H1 (cell line): ENCODE measurements around the gene NTRK1. TPM values are rescaled to one million over a fixed set of nuclear protein-coding genes. Genes with fewer than 3 reads are reported as not detected.

Source experiments
- CTCF ChIA-PET: fragments of 300-600 bp; sonication (Branson Sonifier 250); formaldehyde crosslinking; loops from one replicate; lab custom pipeline; 2021; ENCODE audit not compliant: partially characterized antibody; lab: Charles Lee
- POLR2A ChIA-PET: fragments of 300-600 bp; sonication (Branson Sonifier 250); formaldehyde crosslinking; loops from one replicate; lab custom pipeline; 2021; ENCODE audit warnings: inconsistent platforms; ENCODE audit not compliant: partially characterized antibody; lab: Charles Lee
- DNase-seq, 2 experiments: peaks; one replicate each; pipeline versions ENCODE4 v3.0.0 to v3.0.0-alpha.2; 2010 to 2022; ENCODE audit warnings: low spot score in 2 of 2, low read depth in 1 of 2, mixed read lengths in 1 of 2
- FAIRE-seq: peaks from 2 replicates; lab custom pipeline; 2011; peaks lifted over from hg19 to GRCh38; lab: Jason Lieb, UNC
- H2AFZ ChIP-seq: 2 replicates; pipeline ENCODE4 v1.8.1; 2012; ENCODE audit warnings: low read length, inconsistent platforms
- H2AK5ac ChIP-seq: 2 replicates; pipeline ENCODE4 v1.6.1; 2013; ENCODE audit warnings: low read depth, low read length
- H2BK120ac ChIP-seq: replicated peaks from 2 replicates; pipeline ENCODE3; 2013; ENCODE audit warnings: low read depth, low read length, inconsistent platforms
- H2BK12ac ChIP-seq: 2 replicates; pipeline ENCODE4 v1.6.1; 2013; ENCODE audit warnings: low read depth, low read length
- H2BK15ac ChIP-seq: 2 replicates; pipeline ENCODE4 v1.6.1; 2013; ENCODE audit warnings: low read length
- H2BK20ac ChIP-seq: 2 replicates; pipeline ENCODE4 v1.6.1; 2013; ENCODE audit warnings: low read length
- H2BK5ac ChIP-seq: 2 replicates; pipeline ENCODE4 v1.6.1; 2013; ENCODE audit warnings: low read depth, low read length
- H3K14ac ChIP-seq: 2 replicates; pipeline ENCODE4 v1.6.1; 2013; ENCODE audit warnings: inconsistent platforms; ENCODE audit not compliant: insufficient read length
- H3K18ac ChIP-seq: 2 replicates; pipeline ENCODE4 v1.6.1; 2013; ENCODE audit warnings: low read length; ENCODE audit errors: extremely low read depth
- H3K23ac ChIP-seq: 2 replicates; pipeline ENCODE4 v1.6.1; 2013; ENCODE audit warnings: inconsistent platforms; ENCODE audit not compliant: insufficient read length
- H3K23me2 ChIP-seq: 2 replicates; pipeline ENCODE4 v1.6.1; 2013; ENCODE audit warnings: low read depth, low read length
- H3K27ac ChIP-seq: 2 replicates; pipeline ENCODE4 v1.6.1; 2011; ENCODE audit warnings: low read depth, low read length, inconsistent platforms
- H3K27me3 ChIP-seq, 4 experiments: replicated peaks in 1 of 4; 1 replicate in 1 of 4; 2 replicates in 3 of 4; pipeline versions ENCODE4 v1.6.1 to v1.8.1; 2011 to 2013; ENCODE audit warnings: low read length in 3 of 4, mild to moderate bottlenecking in 3 of 4, inconsistent platforms in 2 of 4, mixed read lengths in 2 of 4, moderate library complexity in 1 of 4; ENCODE audit not compliant: control insufficient read depth in 3 of 4, insufficient read depth in 3 of 4; ENCODE audit errors: extremely low read depth in 1 of 4
- H3K36me3 ChIP-seq, 4 experiments: 2 replicates each; pipeline versions ENCODE4 v1.6.1 to v1.8.1; 2011 to 2013; ENCODE audit warnings: mild to moderate bottlenecking in 4 of 4, low read length in 3 of 4, moderate library complexity in 2 of 4, control low read depth in 1 of 4, inconsistent platforms in 1 of 4; ENCODE audit not compliant: insufficient read depth in 4 of 4, control insufficient read depth in 2 of 4
- H3K4ac ChIP-seq: replicated peaks from 2 replicates; pipeline ENCODE3; 2013; ENCODE audit warnings: low read length, low read depth, mixed read lengths, inconsistent platforms; ENCODE audit not compliant: insufficient read length
- H3K4me1 ChIP-seq, 4 experiments: replicated peaks in 1 of 4; 1 replicate in 1 of 4; 2 replicates in 3 of 4; pipeline versions ENCODE4 v1.6.1 to v1.8.1; 2011 to 2013; ENCODE audit warnings: low read length in 3 of 4, inconsistent platforms in 2 of 4, mixed read lengths in 1 of 4; ENCODE audit not compliant: insufficient read depth in 4 of 4, control insufficient read depth in 3 of 4
- H3K4me2 ChIP-seq, 2 experiments: 2 replicates each; pipeline versions ENCODE4 v1.6.1 to v1.8.1; 2011 to 2013; ENCODE audit warnings: low read depth in 2 of 2, low read length in 2 of 2, control low read depth in 1 of 2, inconsistent platforms in 1 of 2, mild to moderate bottlenecking in 1 of 2; ENCODE audit not compliant: insufficient read depth in 1 of 2
- H3K4me3 ChIP-seq, 4 experiments: fragments of 200-600, 300-600 bp in 1 of 4; sonication (generic), shearing (Covaris generic), sonication (Bioruptor Twin) in 1 of 4; 2 replicates each; pipeline versions ENCODE4 v1.5.1 to v1.8.1; 2011 to 2016; ENCODE audit warnings: low read length in 4 of 4, low read depth in 3 of 4, control low read depth in 2 of 4, inconsistent platforms in 2 of 4, mild to moderate bottlenecking in 2 of 4, mixed read lengths in 1 of 4, moderate library complexity in 1 of 4; ENCODE audit not compliant: insufficient read depth in 2 of 4; ENCODE audit errors: extremely low read depth in 1 of 4
- H3K56ac ChIP-seq: replicated peaks from 2 replicates; pipeline ENCODE3; 2013; ENCODE audit warnings: low read depth, mild to moderate bottlenecking, mixed read lengths, low read length, inconsistent platforms; ENCODE audit not compliant: insufficient read length
- H3K79me1 ChIP-seq: 2 replicates; pipeline ENCODE4 v1.6.1; 2013; ENCODE audit warnings: low read depth, low read length, control low read depth
- H3K79me2 ChIP-seq, 2 experiments: 2 replicates each; pipeline versions ENCODE4 v1.6.1 to v1.8.1; 2012 to 2013; ENCODE audit warnings: low read length in 2 of 2, mild to moderate bottlenecking in 2 of 2, inconsistent platforms in 1 of 2; ENCODE audit not compliant: insufficient read depth in 2 of 2, control insufficient read depth in 1 of 2
- H3K9ac ChIP-seq, 4 experiments: replicated peaks in 1 of 4; 1 replicate in 1 of 4; 2 replicates in 3 of 4; pipeline versions ENCODE4 v1.6.1 to v1.8.1; 2011 to 2013; ENCODE audit warnings: low read depth in 3 of 4, low read length in 3 of 4, control low read depth in 2 of 4, mild to moderate bottlenecking in 2 of 4, moderate library complexity in 2 of 4, inconsistent platforms in 1 of 4; ENCODE audit errors: extremely low read depth in 1 of 4
- H3K9me3 ChIP-seq, 2 experiments: 2 replicates each; pipeline versions ENCODE4 v1.6.1 to v1.8.1; 2012 to 2013; ENCODE audit warnings: mild to moderate bottlenecking in 2 of 2, moderate library complexity in 2 of 2, control low read depth in 1 of 2, inconsistent platforms in 1 of 2, low read depth in 1 of 2, low read length in 1 of 2, mixed read lengths in 1 of 2; ENCODE audit not compliant: insufficient read depth in 2 of 2
- H4K20me1 ChIP-seq, 2 experiments: replicated peaks in 1 of 2; 2 replicates each; pipeline versions ENCODE3 to v1.8.1; 2011 to 2013; ENCODE audit warnings: inconsistent platforms in 2 of 2, low read length in 2 of 2, mild to moderate bottlenecking in 1 of 2; ENCODE audit not compliant: insufficient read depth in 2 of 2, control insufficient read depth in 1 of 2
- H4K5ac ChIP-seq: 2 replicates; pipeline ENCODE4 v1.6.1; 2013; ENCODE audit warnings: low read length, low read depth, mixed read lengths, inconsistent platforms; ENCODE audit not compliant: insufficient read length
- H4K8ac ChIP-seq: 2 replicates; pipeline ENCODE4 v1.8.0; 2013; ENCODE audit warnings: mild to moderate bottlenecking, moderate library complexity, low read length, inconsistent platforms; ENCODE audit not compliant: insufficient read depth; ENCODE audit errors: extremely low read depth
- H4K91ac ChIP-seq: replicated peaks from 2 replicates; pipeline ENCODE3; 2013; ENCODE audit warnings: low read length, mixed read lengths, inconsistent platforms; ENCODE audit not compliant: insufficient read length
- RNF2 ChIP-seq: fragments of 200-900, 300-1000 bp; sonication (generic); IDR thresholded peaks from 2 replicates; pipeline ENCODE4 v1.7.1; 2016; ENCODE audit warnings: borderline replicate concordance, low read depth, mild to moderate bottlenecking, antibody characterized with exemption, low read length; ENCODE audit not compliant: poor library complexity, severe bottlenecking; ENCODE audit errors: missing control alignments
- SP4 ChIP-seq: IDR thresholded peaks from 2 replicates; pipeline ENCODE4 v1.6.1; 2012; ENCODE audit warnings: low read length, inconsistent platforms
- WGBS, 2 experiments: shearing (Covaris generic) in 1 of 2; methylation state at CpG; one replicate each; pipeline versions ENCODE4 v1.1.6 to v1.1.7; 2013 to 2015; ENCODE audit warnings: low lambda C conversion rate in 2 of 2, mixed read lengths in 2 of 2, inconsistent platforms in 1 of 2, low coverage in 1 of 2, missing lambda C conversion rate in 1 of 2; ENCODE audit not compliant: insufficient replicate concordance in 2 of 2, insufficient coverage in 1 of 2, insufficient read length in 1 of 2; ENCODE audit errors: extremely low coverage in 1 of 2, missing lambda C conversion rate in 1 of 2; 5-methylcytosine and 5-hydroxymethylcytosine counted together
- polyA plus RNA-seq, 7 experiments: library from polyadenylated mRNA; depleted of rRNA in 3 of 7; stranded (reverse) in 5 of 7; unstranded in 2 of 7; fragments of >200 nt in 5 of 7; fragments of 200-250 nt in 2 of 7; gene quantifications; 1 replicate in 5 of 7; 2 replicates in 1 of 7; 4 replicates in 1 of 7; pipeline versions ENCODE4 v1.2.1 to v1.2.3, GENCODE V29; 2011 to 2013; ENCODE audit warnings: missing spikeins in 2 of 7, mixed read lengths in 2 of 7
- total RNA-seq: library from RNA; stranded (reverse); fragmentation: NEBNext Ultra II Directional; extraction: Animal tissue kit (Norgen Biotek cat#: 25700); gene quantifications from 2 replicates; pipeline ENCODE4 v1.2.1, GENCODE V29; 2021

NTRK1 gene
- total and polyA plus RNA-seq, 2 of the 8 experiments (the other 6 are each of a cell fraction or from before 2014, with no cell fraction given), result 0.12 to 0.24 TPM

DNA sequence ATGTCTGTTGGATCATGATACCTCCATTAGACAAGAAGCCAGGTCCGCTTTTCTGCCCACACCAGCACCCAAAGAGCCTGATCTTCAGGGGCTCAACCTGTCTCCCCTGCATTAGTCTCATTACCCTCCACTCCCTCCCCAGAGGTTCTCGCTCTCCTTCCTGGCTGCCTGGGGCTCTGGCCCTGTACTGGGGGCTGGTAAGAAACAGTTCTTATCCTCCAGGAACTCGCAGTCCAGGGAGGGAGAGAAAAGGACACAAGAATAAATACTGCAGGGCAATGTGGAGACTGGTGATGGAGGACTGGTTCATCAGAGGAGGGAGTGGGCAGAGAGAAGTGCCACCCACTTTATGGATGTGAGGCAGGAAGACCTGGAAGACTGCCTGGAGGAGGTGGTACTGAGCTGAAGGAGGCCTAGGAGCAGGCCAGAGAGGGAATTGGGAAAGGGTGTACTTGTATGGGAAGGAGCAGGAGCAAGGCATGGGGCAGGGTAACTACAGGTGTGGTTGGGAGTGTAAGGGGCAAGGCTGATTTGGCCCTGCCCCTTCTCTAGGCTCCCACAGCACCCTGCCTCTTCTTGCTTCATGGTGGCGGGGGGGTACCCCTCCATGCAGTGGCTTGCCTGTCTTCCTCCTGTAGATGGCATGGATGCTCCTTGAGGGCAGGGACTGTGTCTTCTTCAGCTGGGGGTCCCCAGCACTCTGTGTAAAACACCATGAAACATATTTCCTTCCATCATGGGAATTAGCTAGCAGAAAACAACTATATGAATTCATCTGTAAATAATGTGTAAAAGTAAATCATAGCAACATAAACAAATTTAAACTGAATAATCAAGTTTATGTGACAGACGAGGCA, 64.7 kb downstream of the NTRK1 start:
- Histone ChIP-seq H2BK12ac (no peak overlapping the region), H3K23ac (no peak overlapping the region), H4K8ac (no peak overlapping the region), H3K27me3 (peaks cover 71 to 92% (median 88%) of the 10 kb centered on the region in 4 experiments), H4K5ac (no peak overlapping the region), H2AK5ac (no peak overlapping the region; the same call in 1 of the 2 replicates), H3K27ac (no peak overlapping the region), H3K79me1 (no peaks in the 10 kb centered on the region), H4K91ac (no peak overlapping the region), H3K79me2 (no peaks in the 10 kb centered on the region), H3K18ac (no peak overlapping the region), H3K14ac (no peak overlapping the region), H3K4me1 (peaks cover 3 to 23% (median 10%) of the 10 kb centered on the region in 4 experiments; a peak in 6 of 7 replicates), H3K56ac (no peak overlapping the region), H3K4me3 (no peak overlapping the region), H3K9ac (no peak overlapping the region), H2BK120ac (no peak overlapping the region), H2BK15ac (peak overlapping the region; percentile 81; the same call in 1 of the 2 replicates), H3K4ac (no peak overlapping the region), H2AFZ (no peak overlapping the region), H2BK5ac (0 out of 2 replicates have a peak overlapping the region, but pooled peaks have one; percentile 16), H3K4me2 (peak overlapping the region; percentile 94 to 98; a peak in 2 of 4 replicates), H3K36me3 (no peaks in the 10 kb centered on the region), H3K23me2 (peaks cover 9% of the 10 kb centered on the region; the same call in 1 of the 2 replicates), H2BK20ac (peak overlapping the region; percentile 61; the same call in 1 of the 2 replicates), H4K20me1 (peaks cover 4 to 19% of the 10 kb centered on the region in 2 experiments), H3K9me3 (no peaks in the 10 kb centered on the region)
- DNase-seq (no peak), FAIRE-seq (no peak)
- WGBS, 2 experiments, result 62% methylated on average over 5 of the region's 5 CpGs; no CpG with 5 or more reads in 1 of the 2 experiments
- POLR2A ChIA-PET, result interaction anchor here (0.8 to 3.0 kb wide), 6 partner anchors 11 to 217 kb away, joined by 3 to 10 read pairs (median 6); no protein-coding TSS in a partner anchor
- TF ChIP-seq RNF2 (peak; percentile 42), SP4 (no peak)
- CTCF ChIA-PET, result interaction anchor here (0.8 to 11.8 kb wide), 19 partner anchors 9 to 301 kb away, joined by 3 to 287 read pairs (median 4); partner anchors contain the start of genes INSRR, NTRK1 and PEAR1
